SKM-1 treated with dmso at 0.1 percent for 144 hours (cell line): ENCODE measurements around the gene SSBP4.
"Not testable (repeated sequence)": the region's sequence is repeated elsewhere in the genome, so short reads cannot be mapped to it uniquely, and the experiment has no call there.

Experiments used
- DNase-seq: peaks from one replicate; lab custom pipeline; 2025; ENCODE audit not compliant: unreplicated experiment; lab: John Stamatoyannopoulos, UW

The SSBP4 gene

DNA sequence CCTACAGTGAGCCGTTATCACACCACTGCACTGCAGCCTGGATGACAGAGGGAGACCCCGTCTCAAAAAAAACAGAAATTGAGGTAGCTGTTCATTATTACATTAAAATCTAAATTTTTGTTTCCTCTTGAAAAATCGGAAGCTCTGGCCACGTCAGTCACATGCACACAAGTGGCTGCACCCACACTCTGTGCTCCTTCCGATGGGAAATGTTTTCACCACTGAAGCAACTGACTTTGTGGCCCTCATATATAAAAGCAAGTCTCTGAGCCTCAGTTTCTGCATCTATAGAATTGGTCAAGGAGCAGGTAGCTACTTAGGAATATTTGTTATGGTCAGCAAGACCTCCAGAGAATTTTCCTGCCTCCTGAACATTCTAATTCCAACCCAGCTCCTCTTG, 26.3 kb upstream of the SSBP4 start:
- DNase-seq: no peak

DNA sequence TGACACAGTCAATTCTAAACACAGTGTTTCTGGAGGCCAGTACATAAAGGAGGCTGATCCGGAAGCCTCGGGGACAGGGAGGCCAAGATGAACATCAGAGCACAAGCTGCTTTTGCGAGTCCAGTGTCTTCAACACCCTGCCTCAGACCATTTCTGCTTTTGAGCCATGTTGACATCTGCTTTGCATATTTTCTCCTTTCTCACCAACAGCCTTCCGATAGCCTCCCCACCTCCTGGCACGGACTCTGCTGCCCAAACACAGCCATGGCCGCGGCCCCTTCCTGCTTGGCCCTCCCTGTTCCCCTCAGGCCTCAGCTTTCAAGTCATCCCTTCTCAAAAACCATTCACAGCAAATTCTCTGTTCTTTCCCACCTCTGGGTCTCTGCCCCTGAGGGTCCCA, 25.4 kb upstream of the SSBP4 start:
- DNase-seq: no peak

DNA sequence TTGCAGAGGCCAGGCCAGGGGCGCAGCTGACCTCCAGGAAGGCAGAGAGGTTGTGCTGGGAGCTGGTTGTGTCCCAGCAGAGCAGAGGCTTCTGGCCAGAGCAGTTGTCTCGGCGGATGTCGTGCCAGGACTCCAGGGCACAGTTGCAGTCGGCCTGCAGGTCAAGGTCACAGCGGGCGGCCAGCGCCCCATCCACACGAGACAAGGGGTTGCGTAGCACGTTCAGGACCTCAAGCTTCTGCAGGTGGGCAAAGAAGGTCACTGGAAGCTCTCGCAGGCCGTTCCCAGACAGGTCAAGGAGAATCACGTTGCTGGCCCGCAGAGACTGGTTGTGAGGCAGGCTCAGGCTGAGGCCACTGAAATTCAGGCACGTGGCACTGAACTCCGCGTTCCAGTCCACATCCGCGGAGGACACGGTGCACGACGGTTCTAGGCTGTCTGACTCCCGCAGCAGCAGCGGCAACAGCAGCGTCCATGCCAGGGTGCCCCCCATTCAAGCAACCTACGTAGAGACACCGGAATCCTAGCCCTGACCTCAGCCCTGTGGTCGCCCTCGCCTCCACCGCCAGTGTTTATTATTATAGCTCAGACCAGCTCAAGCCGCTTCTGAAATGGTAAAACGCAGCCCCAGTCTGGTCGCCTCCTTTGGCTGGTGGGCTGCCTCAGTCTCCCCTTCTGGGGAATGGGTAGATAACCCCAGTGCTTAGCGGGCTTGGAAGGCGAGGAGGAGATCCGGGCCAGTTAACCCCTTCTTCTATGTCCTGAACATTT, 22.5 kb upstream of the SSBP4 start:
- DNase-seq: no peak

DNA sequence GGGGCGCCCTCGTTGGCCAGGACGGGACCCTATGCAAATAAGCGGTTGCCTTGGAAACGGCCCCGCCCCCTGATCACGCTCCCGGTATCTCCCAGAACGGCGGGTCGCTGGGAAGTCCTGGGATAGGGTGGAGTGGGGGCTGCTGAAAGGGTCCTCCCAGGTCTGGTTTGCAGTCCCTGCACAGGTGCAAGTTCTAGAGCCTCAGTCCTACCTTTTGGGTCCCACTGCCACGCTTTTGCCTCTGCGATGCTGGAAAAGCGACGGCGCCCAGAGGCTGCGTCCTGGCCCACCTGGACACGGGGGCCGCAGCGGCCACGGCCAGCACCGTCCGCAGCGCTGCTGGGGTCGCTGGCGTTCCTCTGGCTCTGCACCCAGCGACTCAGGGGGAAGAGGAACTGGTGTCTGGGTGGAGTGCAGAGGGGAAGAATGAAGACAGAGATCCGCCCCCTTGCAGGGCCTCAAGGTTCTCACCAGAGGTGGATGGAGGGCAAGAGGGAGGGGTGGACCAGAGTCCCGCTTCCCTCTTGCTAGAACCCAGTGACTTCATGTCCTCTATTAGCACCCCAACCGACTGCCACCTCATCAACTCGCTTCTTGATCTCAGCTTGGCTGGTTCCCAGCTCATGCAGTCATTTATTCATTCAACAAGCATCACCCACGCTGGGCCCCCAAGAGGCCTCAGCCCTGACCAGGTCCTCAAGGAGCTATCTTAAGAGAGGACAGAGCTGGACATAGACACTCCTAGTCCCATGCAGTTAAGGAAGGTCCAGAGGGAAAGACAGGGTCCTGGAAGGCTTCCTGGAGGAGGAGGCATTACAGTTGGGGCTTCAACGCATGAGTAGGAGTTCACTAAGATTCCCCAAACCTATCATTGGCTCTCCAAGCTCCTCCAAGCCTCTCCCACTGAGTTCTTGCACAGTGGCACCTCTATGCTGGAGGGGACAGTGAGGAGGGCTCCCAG, 21.7 kb upstream of the SSBP4 start, which contains the start of gene LRRC25:
Gene LRRC25 (minus strand): TSS at position 381 of the 961 bp plus-strand sequence. CDS start 659 bp downstream, outside the sequence.
- peak; percentile 97 for DNase-seq

DNA sequence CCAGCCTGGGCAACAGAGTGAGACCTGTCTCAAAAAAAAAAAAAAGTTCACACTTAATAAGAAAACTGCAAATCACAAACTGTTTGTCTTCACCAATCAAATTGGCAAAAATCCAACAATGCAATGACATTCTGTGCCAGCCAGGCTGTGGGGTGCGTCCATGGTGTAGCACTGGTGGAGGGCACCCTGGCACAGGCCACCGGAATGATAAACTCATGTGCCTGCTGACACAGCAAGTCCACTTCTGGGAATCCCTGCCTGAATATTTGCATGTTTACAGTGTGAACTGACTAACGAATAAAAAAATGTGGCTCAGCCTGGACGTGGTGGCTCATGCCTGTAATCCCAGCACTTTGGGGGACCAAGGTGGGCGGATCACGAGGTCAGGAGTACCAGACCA, 20.2 kb upstream of the SSBP4 start:
- DNase-seq: no peak

DNA sequence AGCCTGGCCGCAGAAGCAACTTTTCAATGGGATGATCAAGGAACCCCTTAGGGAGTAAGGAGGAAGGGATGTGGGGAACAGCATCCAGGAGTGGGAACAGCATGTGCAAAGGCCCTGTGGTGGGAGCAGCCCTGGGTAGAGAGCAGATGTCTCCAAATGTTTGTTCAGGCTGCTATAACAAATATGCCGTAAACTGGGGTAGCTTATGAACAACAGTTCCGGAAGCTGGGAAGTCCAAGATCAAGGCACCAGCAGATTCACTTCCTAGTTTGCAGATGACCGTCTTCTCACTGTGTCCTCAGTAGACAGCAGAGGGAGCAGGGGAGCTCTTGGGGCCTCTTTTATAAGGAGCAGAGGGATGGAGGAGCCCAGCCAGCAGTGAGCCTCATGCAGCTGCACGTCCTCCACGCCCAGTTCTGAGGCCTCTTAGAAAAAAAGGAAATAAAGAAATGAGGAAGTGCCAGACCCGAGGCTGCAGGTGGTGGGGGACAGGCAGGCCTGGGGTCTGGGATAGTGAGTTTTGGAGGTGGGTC, 17.6 kb upstream of the SSBP4 start:
- peak; percentile 91 for DNase-seq

DNA sequence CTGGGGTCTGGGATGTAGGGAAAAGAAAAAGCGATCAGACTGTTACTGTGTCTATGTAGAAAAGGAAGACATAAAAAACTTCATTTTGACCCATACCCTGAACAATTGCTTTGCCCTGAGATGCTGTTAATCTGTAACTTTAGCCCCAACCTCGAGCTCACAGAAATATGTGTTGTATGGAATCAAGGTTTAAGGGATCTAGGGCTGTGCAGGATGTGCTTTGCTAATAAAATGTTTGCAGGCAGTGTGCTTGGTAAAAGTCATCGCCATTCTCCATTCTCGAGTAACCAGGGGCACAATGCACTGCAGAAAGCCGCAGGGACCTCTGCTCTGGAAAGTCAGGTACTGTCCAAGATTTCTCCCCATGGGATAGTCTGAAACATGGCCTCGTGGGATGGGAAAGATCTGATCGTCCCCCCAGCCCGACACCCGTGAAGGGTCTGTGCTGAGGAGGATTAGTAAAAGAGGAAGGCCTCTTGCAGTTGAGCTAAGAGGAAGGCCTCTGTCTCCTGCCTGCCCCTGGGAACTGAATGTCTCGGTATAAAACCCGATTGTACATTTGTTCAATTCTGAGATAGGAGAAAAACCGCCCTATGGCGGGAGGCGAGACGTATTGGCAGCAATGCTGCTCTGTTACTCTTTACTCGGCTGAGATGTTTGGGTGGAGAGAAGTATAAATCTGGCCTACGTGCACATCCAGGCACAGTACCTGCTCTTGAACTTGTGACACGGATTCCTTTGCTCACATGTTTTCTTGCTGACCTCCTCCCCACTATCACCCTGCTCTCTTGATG, 16.5 kb upstream of the SSBP4 start:
- DNase-seq: not testable (repeated sequence)

DNA sequence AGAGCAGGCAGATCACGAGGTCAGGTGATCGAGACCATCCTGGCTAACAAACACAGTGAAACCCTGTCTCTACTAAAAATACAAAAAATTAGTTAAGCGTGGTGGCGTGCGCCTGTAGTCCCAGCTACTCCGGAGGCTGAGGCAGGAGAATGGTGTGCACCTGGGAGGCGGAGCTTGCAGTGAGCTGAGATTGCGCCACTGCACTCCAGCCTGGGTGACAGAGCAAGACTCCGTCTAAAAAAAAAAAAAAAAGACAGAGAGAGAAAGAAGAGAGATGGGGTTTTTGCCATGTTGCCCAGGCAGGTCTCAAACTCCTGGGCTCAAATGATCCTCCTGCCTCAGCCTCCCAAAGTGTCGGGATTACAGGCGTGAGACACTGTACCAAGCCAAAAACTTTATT, 13.4 kb upstream of the SSBP4 start:
- DNase-seq: not testable (repeated sequence)

DNA sequence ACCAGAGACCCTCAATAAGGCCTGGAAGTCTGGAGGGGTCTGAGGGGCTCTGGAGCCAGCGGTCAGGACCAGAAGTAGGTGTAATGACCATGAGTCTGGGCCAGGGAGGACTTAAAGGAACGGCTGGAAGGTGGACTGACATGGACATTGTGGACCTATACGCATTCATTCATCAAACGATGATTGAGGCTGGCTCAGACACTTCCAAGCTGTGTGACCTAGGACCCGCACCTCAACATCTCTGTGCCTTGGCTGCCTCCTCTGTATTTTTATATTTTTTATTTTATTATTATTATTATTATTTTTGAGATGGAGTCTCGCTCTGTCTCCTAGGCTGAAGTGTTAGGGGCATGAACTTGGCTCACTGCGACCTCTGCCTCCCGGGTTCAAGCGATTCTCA, 12.4 kb upstream of the SSBP4 start:
- no peak for DNase-seq

DNA sequence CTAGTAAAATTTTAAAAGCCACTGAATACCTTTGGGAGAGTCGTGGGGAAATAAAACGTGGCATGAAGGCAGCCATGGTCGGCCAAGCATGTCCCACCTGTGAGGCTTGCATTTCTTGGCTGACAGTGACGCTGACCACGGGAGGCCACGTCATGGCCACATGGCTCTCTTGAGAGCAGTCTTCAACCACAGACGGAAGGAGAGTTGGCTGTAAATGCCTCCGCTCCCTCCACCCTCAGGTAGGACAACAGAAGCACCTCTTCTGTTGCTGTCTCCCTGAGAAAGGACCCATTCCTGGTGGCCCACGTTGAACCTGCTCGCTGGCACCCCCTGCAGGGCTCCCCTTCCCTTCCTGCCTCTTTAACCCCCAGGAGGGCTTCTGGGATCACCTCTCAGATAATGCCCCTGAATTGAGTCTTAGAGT, 11.1 kb upstream of the SSBP4 start:
- peak; percentile 19 for DNase-seq

DNA sequence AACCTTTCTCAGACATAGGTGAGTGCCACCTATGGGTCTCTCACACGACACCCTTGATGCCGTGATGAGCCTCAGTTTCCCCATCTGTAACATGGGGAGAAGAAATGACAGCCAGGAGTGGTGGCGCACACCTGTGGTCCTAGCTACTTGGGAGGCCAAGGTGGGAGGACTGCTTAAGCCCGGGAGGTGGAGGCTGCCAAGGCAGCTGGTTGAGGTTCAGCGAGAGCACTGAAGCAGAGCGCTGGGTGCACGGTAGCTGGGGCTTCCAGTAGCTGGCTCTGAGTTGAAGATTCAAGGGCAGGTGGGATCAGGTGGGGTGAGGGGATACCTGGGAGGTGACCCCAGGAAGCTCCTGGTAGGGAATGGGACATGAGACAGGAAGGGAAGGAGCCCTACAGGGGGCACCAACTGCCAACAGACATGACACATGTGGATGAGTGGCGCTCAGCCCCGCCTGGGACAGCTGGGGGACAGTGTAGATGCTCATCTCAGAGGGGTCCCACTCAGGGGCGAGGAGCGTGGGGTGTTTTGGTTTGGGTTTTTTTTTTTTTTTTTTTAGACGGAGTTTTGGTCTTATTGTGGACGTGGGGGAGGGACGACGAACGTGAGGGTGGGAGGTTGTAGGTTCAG, 6.5 kb upstream of the SSBP4 start:
- no peak for DNase-seq

DNA sequence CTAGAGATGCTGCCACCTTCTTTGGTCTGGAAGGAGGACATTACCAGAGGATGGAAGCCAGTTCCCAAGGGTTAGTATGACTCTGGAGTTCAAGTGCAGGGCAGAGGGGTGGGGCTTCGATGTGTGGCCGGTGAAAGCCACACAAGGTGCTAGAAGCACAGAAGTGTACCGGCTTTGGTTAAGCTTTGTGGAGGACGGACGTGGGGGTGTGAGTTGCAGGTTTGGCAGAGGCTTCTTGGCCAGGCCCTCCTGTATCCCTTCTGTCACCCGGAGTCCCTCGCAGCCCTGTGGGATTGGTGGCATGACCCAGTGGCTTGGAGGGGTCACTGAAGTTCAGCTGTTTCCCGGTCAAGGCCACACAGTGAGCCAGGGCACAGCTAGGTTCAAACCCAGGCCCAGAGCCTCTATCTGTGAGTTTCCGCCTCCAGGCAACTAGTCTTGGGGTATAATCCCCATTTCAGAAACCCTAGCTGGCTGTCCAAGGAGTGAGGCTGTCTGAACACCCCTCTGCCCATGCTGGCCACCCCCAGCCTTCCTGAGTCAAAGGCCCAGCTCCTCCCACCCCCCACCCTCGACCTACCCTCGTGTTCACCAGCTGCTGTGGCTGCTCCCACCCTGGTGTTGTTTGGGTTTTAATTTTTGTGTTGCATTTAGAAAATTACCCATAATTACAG, 4.6 kb upstream of the SSBP4 start:
- DNase-seq: peak; percentile 30

DNA sequence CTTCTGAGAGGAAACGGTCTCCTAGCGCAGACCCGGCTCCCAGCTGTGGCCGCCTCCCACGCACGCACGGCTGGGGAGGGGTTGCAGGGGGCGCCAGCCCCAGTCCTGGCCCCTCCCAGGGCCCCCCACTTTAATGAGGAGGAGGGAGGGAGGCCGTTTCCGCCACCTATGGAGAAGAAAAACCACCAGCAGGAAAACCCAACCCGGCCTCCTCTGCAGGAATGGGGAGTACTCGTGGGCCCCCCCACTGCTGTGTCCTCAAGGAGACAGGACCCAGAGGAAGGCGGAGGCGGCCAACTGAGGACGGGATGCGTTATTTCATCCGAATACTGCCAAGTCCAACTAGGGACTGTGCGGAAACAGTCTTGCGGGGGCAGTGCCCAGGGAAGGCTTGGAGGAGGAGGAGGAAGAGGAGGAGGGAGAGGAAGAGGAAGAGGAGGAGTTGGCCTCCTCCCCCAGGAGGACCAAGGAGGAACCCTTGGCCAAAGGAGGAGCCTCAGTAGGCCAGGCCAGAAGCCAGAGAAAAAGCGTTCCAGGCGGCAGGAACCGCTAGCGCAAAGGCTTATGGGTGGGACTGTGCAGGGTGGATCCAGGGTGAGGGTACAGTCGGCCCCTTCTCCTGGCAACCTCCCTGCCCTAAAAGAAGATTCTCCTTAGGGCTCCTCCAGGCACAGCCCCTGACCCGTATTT, 3.9 kb upstream of the SSBP4 start:
- peak; percentile 81 for DNase-seq

DNA sequence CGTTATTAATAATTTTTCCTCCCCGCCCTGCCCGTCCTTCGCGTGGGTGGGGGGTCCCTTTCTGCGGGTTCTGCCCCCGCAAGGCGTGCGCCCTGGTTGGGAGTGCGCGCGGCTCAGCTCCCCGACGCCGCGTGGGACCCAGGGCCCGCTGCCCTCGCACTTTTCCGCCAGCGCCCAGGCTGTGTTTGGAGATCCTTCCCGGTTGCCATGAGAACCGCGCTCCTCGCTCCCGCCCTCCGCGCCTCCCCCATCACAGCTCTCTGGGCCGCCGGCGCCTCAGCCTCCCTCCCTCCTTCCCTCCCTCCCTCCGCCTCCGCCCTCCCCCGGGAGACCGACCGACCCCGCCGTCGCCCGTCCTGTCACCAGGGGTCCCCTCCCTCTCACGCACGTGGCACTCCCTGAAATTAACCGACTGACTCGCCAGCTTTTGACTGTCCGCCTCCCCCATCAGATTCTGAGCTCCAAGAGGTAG, 2.4 kb upstream of the SSBP4 start:
- DNase-seq: peak; percentile 82

DNA sequence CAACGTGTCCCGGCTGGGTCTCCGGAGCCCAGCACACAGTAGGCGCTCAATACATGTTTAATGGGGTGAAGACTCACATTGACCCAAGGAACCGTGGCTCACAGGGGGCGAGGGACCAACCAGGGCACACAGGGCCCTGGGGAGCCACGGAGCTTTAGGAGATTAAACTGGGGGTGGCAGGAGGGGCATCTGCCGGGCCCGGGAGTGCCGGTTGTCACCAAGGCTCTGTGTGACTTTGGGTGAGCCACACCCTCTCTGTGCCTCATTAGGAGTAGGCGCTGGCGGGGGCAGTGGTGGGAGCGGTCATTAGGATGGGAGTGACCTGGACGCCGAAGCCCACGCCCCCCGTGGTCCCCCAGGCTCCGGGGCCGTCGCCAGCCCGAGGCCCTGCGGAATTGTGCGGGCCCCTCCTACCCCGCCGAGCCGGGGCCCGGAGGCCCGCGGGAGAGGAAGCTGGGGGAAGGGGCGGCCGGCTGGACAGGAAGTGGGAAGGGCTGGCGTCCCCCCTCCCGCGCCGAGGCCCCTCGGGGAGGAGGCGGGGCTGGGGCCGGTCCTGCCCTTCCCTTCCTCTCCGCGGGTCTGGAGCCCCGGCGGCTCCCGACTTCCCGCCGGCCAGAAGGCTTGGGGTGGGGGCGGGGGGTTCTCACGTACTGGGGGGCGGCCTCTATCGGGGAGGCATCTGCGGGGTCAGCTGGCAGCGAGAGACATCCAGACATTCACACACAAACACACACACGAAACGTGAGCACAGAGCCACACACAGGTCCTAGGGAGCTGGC, 1.8 kb upstream of the SSBP4 start:
- DNase-seq: peak; percentile 82

DNA sequence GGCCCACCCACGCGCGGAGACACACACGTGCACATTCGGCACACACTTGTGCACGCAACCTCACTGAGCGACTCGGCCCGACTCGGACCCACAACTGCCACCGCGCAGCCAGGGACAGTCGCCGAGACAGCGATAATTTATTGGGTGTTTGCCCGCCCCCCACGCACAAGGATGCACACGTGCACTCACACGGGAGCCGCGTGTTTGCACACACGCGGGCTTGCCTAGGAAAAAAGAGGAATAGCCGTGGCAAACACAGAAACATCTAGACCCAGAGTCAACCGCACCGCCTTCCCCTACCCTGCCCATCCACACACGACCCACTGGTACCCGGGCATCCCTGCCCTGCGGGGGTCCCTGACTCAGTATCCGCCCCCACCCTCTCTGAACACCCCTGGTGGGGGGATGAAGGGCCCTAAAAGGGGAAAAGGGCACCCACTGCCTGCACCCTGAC, 1.1 kb upstream of the SSBP4 start:
- DNase-seq: no peak

DNA sequence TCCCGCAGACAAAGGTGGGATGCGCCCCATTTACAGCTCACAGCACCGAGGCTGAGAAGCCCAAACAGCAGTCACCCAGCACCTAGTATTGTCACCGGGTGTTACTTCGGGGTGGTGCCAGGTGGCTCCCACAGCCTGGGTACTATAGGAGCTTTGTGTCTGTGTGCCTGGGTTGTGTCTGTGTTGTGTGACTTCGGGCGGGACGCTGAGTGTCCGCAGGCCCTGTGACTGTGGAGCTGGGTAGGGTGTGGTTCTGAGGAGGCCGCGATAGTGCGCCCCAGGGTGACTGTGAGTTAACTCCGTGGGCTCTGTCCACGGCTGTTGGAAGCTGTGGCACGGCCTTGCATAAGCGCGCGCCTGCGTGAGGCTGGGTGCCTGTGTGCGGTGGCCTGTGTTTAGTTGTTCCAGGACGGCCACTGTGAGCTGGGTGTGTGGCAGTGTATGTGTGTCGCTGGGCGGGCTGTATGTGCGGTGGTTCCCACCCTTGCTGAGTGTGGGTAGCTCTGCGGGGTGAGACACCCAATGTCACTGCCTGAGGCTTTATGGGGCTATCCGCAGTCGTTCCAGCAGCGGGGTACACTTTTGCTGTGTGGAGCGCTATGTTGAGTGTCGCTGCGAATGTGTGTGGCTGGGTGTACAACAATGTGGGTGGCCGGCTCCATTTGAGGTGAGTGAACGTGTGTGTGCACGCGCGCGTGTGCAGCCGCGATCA, 559 bp upstream of the SSBP4 start:
- no peak for DNase-seq
